HG03575 (cell line): ENCODE results near the gene LAPTM4A.
"Not testable (repeated sequence)": the region's sequence is repeated elsewhere in the genome, so short reads cannot be mapped to it uniquely, and the experiment has no call there.

Experiments
- ATAC-seq: cut with Tn5 transposase; IDR thresholded peaks from one replicate; pipeline ENCODE4 v1.9.1; 2021; ENCODE audit not compliant: unreplicated experiment, insufficient number of reproducible peaks, low FRiP score; ENCODE audit errors: extremely low read depth

LAPTM4A gene

GRCh38 chr2:20057268-20057667 lies 5.8 kb upstream of the LAPTM4A start:
- ATAC-seq = no peak

GRCh38 chr2:20054931-20055330 lies 3.5 kb upstream of the LAPTM4A start:
- no peak for ATAC-seq

- ATAC-seq = no peak
Observed at GRCh38 chr2:20054119-20054518, 2.7 kb upstream of the LAPTM4A start.

GRCh38 chr2:20052861-20053281 lies 1.4 kb upstream of the LAPTM4A start:
- no peak for ATAC-seq

GRCh38 chr2:20052229-20052851 lies 912 bp upstream of the LAPTM4A start:
- no peak for ATAC-seq

GRCh38 chr2:20050646-20051531 lies 539 bp downstream of the LAPTM4A start:
- ATAC-seq = peak; percentile 7

- no peak for ATAC-seq
Observed at GRCh38 chr2:20050104-20050645, 1.3 kb downstream of the LAPTM4A start.

- no peak for ATAC-seq
Observed at GRCh38 chr2:20049637-20050036, 1.8 kb downstream of the LAPTM4A start.

GRCh38 chr2:20048488-20049448 lies 2.7 kb downstream of the LAPTM4A start:
- ATAC-seq = no peak

- ATAC-seq = not testable (repeated sequence)
Observed at GRCh38 chr2:20045712-20046292, 5.6 kb downstream of the LAPTM4A start.

- ATAC-seq = no peak
Observed at GRCh38 chr2:20044778-20045177, 6.7 kb downstream of the LAPTM4A start.

GRCh38 chr2:20042531-20042930 lies 8.9 kb downstream of the LAPTM4A start:
- ATAC-seq = no peak

GRCh38 chr2:20040489-20041172 lies 10.8 kb downstream of the LAPTM4A start:
- no peak for ATAC-seq

- ATAC-seq = no peak
Observed at GRCh38 chr2:20037660-20038059, 13.8 kb downstream of the LAPTM4A start.

GRCh38 chr2:20035955-20036666 lies 15.3 kb downstream of the LAPTM4A start:
- no peak for ATAC-seq

- ATAC-seq = no peak
Observed at GRCh38 chr2:20034821-20035220, 16.6 kb downstream of the LAPTM4A start.

- ATAC-seq = no peak
Observed at GRCh38 chr2:20034218-20034617, 17.2 kb downstream of the LAPTM4A start.

GRCh38 chr2:20033322-20033721 lies 18.1 kb downstream of the LAPTM4A start:
- ATAC-seq = no peak
